Chondrocyte (in vitro differentiated cells): ENCODE data around the gene RAVER1. TPM values are rescaled to one million over a fixed set of nuclear protein-coding genes. Genes with fewer than 3 reads are reported as not detected.

Experiments used
- DNase-seq: peaks from one replicate; pipeline ENCODE4 v3.0.0; 2021; ENCODE audit warnings: mixed read lengths, low spot score
- H3K27ac Mint-ChIP-seq: one replicate; pipeline ENCODE4 v1.8.0; 2021; ENCODE audit warnings: mild to moderate bottlenecking, moderate library complexity, mixed read lengths; ENCODE audit not compliant: unreplicated experiment
- H3K27me3 Mint-ChIP-seq: 2 replicates; pipeline ENCODE4 v1.8.0; 2021; ENCODE audit warnings: low read depth, mixed read lengths
- H3K36me3 Mint-ChIP-seq: 2 replicates; pipeline ENCODE4 v1.8.0; 2021; ENCODE audit warnings: low read depth, mixed read lengths
- H3K4me1 Mint-ChIP-seq: 2 replicates; pipeline ENCODE4 v1.8.0; 2021; ENCODE audit warnings: low read depth, mild to moderate bottlenecking, mixed read lengths
- H3K4me3 Mint-ChIP-seq: one replicate; pipeline ENCODE4 v1.8.0; 2021; ENCODE audit warnings: mild to moderate bottlenecking, moderate library complexity, mixed read lengths; ENCODE audit not compliant: unreplicated experiment
- H3K9me3 Mint-ChIP-seq: 2 replicates; pipeline ENCODE4 v1.8.0; 2021; ENCODE audit warnings: low read depth, mixed read lengths
- CTCF ChIP-seq: fragments of 200-600 bp; sonication (generic); IDR thresholded peaks from 2 replicates; pipeline ENCODE4 v1.5.0; 2021; ENCODE audit warnings: antibody characterized with exemption, mild to moderate bottlenecking, moderate library complexity
- total RNA-seq: library from RNA; stranded (reverse); gene quantifications from 3 replicates; pipeline ENCODE4 v1.2.1, GENCODE V29; 2021

The RAVER1 gene
- total RNA-seq, 1 donor from 2014 or later: 32.3 TPM

- DNase-seq: no peak
- no peak overlapping the region for H3K4me3 Mint-ChIP-seq
- TF ChIP-seq CTCF: no peak
- no peaks in the 10 kb centered on the region for H3K27me3 Mint-ChIP-seq
- H3K27ac Mint-ChIP-seq: no peak overlapping the region
- peaks cover 11% of the 10 kb centered on the region for H3K36me3 Mint-ChIP-seq
- peaks cover 15% of the 10 kb centered on the region for H3K4me1 Mint-ChIP-seq
- H3K9me3 Mint-ChIP-seq: no peaks in the 10 kb centered on the region
These were observed 14.3 kb downstream of the RAVER1 start for GRCh38 chr19:10318807-10319682.

- peaks cover 13% of the 10 kb centered on the region for H3K36me3 Mint-ChIP-seq
- H3K27ac Mint-ChIP-seq: no peak overlapping the region
- H3K4me1 Mint-ChIP-seq: peaks cover 15% of the 10 kb centered on the region
- no peak for TF ChIP-seq CTCF
- no peaks in the 10 kb centered on the region for H3K9me3 Mint-ChIP-seq
- H3K27me3 Mint-ChIP-seq: no peaks in the 10 kb centered on the region
- no peak overlapping the region for H3K4me3 Mint-ChIP-seq
- no peak for DNase-seq
These were observed 15.4 kb downstream of the RAVER1 start for GRCh38 chr19:10317857-10318462.

GRCh38 chr19:10317045-10317856 lies 16.1 kb downstream of the RAVER1 start:
- Mint-ChIP-seq H3K36me3 (peaks cover 13% of the 10 kb centered on the region), H3K9me3 (no peaks in the 10 kb centered on the region), H3K4me3 (no peak overlapping the region), H3K4me1 (peaks cover 15% of the 10 kb centered on the region), H3K27ac (no peak overlapping the region), H3K27me3 (no peaks in the 10 kb centered on the region)
- DNase-seq: no peak
- no peak for TF ChIP-seq CTCF

GRCh38 chr19:10316229-10317044 lies 16.9 kb downstream of the RAVER1 start:
- no peaks in the 10 kb centered on the region for H3K9me3 Mint-ChIP-seq
- peaks cover 7% of the 10 kb centered on the region for H3K36me3 Mint-ChIP-seq
- DNase-seq: no peak
- H3K4me3 Mint-ChIP-seq: peak overlapping the region; percentile 93
- TF ChIP-seq CTCF: no peak
- H3K27ac Mint-ChIP-seq: peak overlapping the region; percentile 93
- H3K4me1 Mint-ChIP-seq: peaks cover 15% of the 10 kb centered on the region
- H3K27me3 Mint-ChIP-seq: no peaks in the 10 kb centered on the region
